ENCODE results near the gene EPHB2. TPM values are rescaled to one million over a fixed set of nuclear protein-coding genes. Genes with fewer than 3 reads are reported as not detected.

Gene EPHB2
- total RNA-seq, 4 donors from 2014 or later = 0.08 to 3.4 (median 1.9) TPM

DNA sequence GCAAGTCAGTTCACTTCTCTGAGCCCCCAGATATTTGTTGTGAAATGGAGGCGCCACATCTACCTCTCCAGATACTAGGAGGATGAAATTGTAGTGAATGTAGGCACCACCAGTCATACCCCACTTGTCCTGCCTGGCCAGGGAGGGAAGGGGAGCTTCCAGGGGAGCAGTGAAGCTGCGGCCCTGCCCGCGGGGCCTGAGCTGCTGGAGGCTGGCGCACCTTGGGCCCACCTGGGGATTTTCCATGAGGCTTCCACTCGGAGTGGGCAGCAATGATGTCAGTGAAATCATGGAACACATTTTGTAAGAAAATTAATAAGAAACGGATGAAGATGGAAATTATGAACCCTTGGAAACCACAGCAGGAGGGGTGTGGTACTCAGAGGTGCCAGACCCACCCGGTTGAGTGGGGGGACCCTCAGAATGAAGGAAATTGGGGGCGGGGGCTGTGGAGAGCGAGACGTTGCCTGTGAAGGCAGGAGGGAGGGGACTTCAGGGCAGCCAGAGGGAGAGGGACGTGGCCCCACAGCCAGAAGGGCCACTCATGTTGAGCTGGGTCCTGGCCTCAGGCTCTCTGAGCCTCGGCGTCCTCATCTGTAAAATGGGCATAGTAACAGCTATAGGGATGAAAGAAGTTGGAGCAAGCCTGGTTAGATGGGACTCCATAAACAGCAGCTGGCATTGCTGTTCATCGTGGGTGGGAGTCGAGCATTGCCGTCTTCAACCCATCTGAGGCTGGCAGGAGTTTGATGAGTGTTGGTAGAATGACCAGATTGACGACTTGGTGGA, 101.6 kb downstream of the EPHB2 start:
- peaks cover 0 to 49% (median 0%) of the 10 kb centered on the region in 4 donors for H3K27me3 ChIP-seq
- intact Hi-C loops (cut with DNase I) = no loop called here
- H3K36me3 ChIP-seq = no peaks in the 10 kb centered on the region
- peaks cover 7 to 36% (median 8%) of the 10 kb centered on the region in 3 donors for H3K4me1 ChIP-seq
- H3K27ac ChIP-seq = no peak overlapping the region
- DNase-seq = no peak
- TF ChIP-seq, protein P1, sequence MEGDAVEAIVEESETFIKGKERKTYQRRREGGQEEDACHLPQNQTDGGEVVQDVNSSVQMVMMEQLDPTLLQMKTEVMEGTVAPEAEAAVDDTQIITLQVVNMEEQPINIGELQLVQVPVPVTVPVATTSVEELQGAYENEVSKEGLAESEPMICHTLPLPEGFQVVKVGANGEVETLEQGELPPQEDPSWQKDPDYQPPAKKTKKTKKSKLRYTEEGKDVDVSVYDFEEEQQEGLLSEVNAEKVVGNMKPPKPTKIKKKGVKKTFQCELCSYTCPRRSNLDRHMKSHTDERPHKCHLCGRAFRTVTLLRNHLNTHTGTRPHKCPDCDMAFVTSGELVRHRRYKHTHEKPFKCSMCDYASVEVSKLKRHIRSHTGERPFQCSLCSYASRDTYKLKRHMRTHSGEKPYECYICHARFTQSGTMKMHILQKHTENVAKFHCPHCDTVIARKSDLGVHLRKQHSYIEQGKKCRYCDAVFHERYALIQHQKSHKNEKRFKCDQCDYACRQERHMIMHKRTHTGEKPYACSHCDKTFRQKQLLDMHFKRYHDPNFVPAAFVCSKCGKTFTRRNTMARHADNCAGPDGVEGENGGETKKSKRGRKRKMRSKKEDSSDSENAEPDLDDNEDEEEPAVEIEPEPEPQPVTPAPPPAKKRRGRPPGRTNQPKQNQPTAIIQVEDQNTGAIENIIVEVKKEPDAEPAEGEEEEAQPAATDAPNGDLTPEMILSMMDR (IDR thresholded peaks at IDR 0.05) = no peak
- no peak overlapping the region for H3K4me3 ChIP-seq
- 75 to 79% methylated on average over 12 to 13 of the region's 18 CpGs for WGBS, 2 donors
- H3K9me3 ChIP-seq = no peaks in the 10 kb centered on the region

- TF ChIP-seq, protein P1 (IDR thresholded peaks at IDR 0.05) = no peak
- no peak for TF ChIP-seq POLR2A (IDR thresholded peaks at IDR 0.05)
- intact Hi-C loops (cut with DNase I) = no loop called here
- 76 to 83% methylated on average over 6 to 7 of the region's 7 CpGs for WGBS, 2 donors
- no peak for DNase-seq
- no peaks in the 10 kb centered on the region for H3K9me3 ChIP-seq
- H3K27me3 ChIP-seq = peaks cover 0 to 47% (median 0%) of the 10 kb centered on the region in 4 donors
- H3K27ac ChIP-seq = no peak overlapping the region
- peaks cover 4 to 30% (median 11%) of the 10 kb centered on the region in 3 donors for H3K4me1 ChIP-seq
- no peak overlapping the region for H3K4me3 ChIP-seq
- H3K36me3 ChIP-seq = no peaks in the 10 kb centered on the region
Observed at GRCh38 chr1:22812993-22813790, 102.6 kb downstream of the EPHB2 start.

GRCh38 chr1:22814176-22815042, 103.8 kb downstream of the EPHB2 start:
- intact Hi-C loops (cut with DNase I) = no loop called here
- TF ChIP-seq, protein P1 (IDR thresholded peaks at IDR 0.05) = no peak
- no peak for TF ChIP-seq POLR2A (IDR thresholded peaks at IDR 0.05)
- DNase-seq = no peak
- Histone ChIP-seq H3K9me3 (no peaks in the 10 kb centered on the region), H3K27me3 (peaks cover 0 to 55% (median 0%) of the 10 kb centered on the region in 4 donors), H3K4me1 (peaks cover 0 to 18% (median 3%) of the 10 kb centered on the region in 3 donors), H3K4me3 (no peak overlapping the region), H3K27ac (no peak overlapping the region), H3K36me3 (no peaks in the 10 kb centered on the region)
- WGBS, 2 donors = 92% methylated on average over 3 to 9 of the region's 19 CpGs

DNA sequence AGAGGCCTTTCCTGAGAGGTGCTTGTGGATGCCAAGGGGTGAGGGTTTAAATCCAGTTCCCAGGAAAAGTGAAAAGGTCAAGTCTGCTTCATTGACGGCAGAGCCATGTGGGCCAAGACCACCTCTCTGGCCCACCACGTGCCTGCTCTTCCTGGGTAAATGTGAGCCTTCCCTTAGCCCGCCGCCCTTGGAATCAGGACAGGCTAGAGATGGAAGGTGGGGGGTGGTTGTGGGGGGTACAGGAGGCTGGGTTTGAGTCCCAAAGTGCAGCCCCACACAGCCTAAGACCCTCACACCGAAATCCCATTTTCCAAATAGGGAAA, 104.4 kb downstream of the EPHB2 start:
- no peak for DNase-seq
- Histone ChIP-seq H3K27ac (no peak overlapping the region), H3K27me3 (peaks cover 0 to 49% (median 0%) of the 10 kb centered on the region in 4 donors), H3K9me3 (no peaks in the 10 kb centered on the region), H3K4me1 (peaks cover 0 to 16% (median 3%) of the 10 kb centered on the region in 3 donors), H3K4me3 (no peak overlapping the region), H3K36me3 (no peaks in the 10 kb centered on the region)
- 83 to 90% methylated on average over 1 to 2 of the region's 5 CpGs for WGBS, 2 donors
- intact Hi-C loops (cut with DNase I) = no loop called here
- TF ChIP-seq POLR2A (IDR thresholded peaks at IDR 0.05) = no peak
- TF ChIP-seq, protein P1 (IDR thresholded peaks at IDR 0.05) = no peak
